IMR-90 (cell line): Measurements from ENCODE around the gene F10. TPM values are rescaled to one million over a fixed set of nuclear protein-coding genes. Genes with fewer than 3 reads are reported as not detected.

ENCODE experiments used
- ATAC-seq: fragments of 200-7000 bp; cut with Tn5 transposase; 2 replicates; pipeline ENCODE4 v1.9.1; 2020; ENCODE audit warnings: low read depth, mild to moderate bottlenecking, moderate library complexity
- BruUV-seq: library from RNA; stranded (reverse); fragments of 400-500 nt; replicated peaks from 2 replicates; lab custom pipeline; 2021; lab: Mats Ljungman, UMichigan
- CTCF ChIA-PET: fragments of 300-600 bp; formaldehyde crosslinking; extraction: SDS; loops from one replicate; lab custom pipeline; 2021; ENCODE audit warnings: antibody characterized with exemption; lab: Yijun Ruan, JAX
- POLR2A ChIA-PET: fragments of 300-600 bp; sonication (Branson Sonifier 250); formaldehyde crosslinking; loops from one replicate; lab custom pipeline; 2022; ENCODE audit warnings: antibody characterized with exemption; ENCODE audit not compliant: unreplicated experiment; lab: Charles Lee
- DNase-seq: peaks from one replicate; pipeline ENCODE4 v3.0.0; 2013
- H2AFZ ChIP-seq: replicated peaks from 2 replicates; pipeline ENCODE3; 2013; ENCODE audit warnings: low read length, mild to moderate bottlenecking; ENCODE audit not compliant: poor library complexity
- H2AK5ac ChIP-seq: 2 replicates; pipeline ENCODE4 v1.6.1; 2013; ENCODE audit warnings: low read depth, low read length, inconsistent platforms
- H2AK9ac ChIP-seq: replicated peaks from 2 replicates; pipeline ENCODE3; 2013; ENCODE audit warnings: mild to moderate bottlenecking, low read depth, low read length, moderate library complexity; ENCODE audit not compliant: poor library complexity
- H2BK120ac ChIP-seq: 2 replicates; pipeline ENCODE4 v1.6.1; 2013; ENCODE audit warnings: low read depth, low read length, inconsistent platforms
- H2BK15ac ChIP-seq: 3 replicates; pipeline ENCODE4 v1.6.1; 2013; ENCODE audit warnings: low read depth, low read length, inconsistent platforms
- H2BK20ac ChIP-seq: 2 replicates; pipeline ENCODE4 v1.6.1; 2013; ENCODE audit warnings: low read depth, mild to moderate bottlenecking, inconsistent platforms, low read length, moderate library complexity
- H2BK5ac ChIP-seq: 2 replicates; pipeline ENCODE4 v1.6.1; 2013; ENCODE audit warnings: mild to moderate bottlenecking, low read depth, low read length, inconsistent platforms; ENCODE audit not compliant: poor library complexity, severe bottlenecking
- H3K14ac ChIP-seq: replicated peaks from 2 replicates; pipeline ENCODE4 v1.6.1; 2013; ENCODE audit warnings: low read depth, low read length, inconsistent platforms
- H3K18ac ChIP-seq: 2 replicates; pipeline ENCODE4 v1.6.1; 2013; ENCODE audit warnings: low read depth, low read length, control low read depth
- H3K23ac ChIP-seq: 2 replicates; pipeline ENCODE4 v1.6.1; 2013; ENCODE audit warnings: low read depth, low read length, inconsistent platforms
- H3K27ac ChIP-seq: 2 replicates; pipeline ENCODE4 v1.5.1; 2013; ENCODE audit warnings: mild to moderate bottlenecking, control low read depth, low read length; ENCODE audit not compliant: insufficient read depth
- H3K27me3 ChIP-seq: 2 replicates; pipeline ENCODE4 v1.6.1; 2013; ENCODE audit warnings: low read length; ENCODE audit not compliant: control insufficient read depth, insufficient read depth
- H3K36me3 ChIP-seq: 2 replicates; pipeline ENCODE4 v1.6.1; 2013; ENCODE audit warnings: low read length, mixed read lengths; ENCODE audit not compliant: control insufficient read depth, insufficient read depth
- H3K4ac ChIP-seq: 2 replicates; pipeline ENCODE4 v1.6.1; 2013; ENCODE audit warnings: low read depth, low read length, inconsistent platforms
- H3K4me1 ChIP-seq: 2 replicates; pipeline ENCODE4 v1.6.1; 2013; ENCODE audit warnings: low read length, mixed read lengths; ENCODE audit not compliant: control insufficient read depth, insufficient read depth
- H3K4me2 ChIP-seq: 2 replicates; pipeline ENCODE4 v1.6.1; 2013; ENCODE audit warnings: low read depth, mild to moderate bottlenecking, control low read depth, low read length, moderate library complexity
- H3K4me3 ChIP-seq: 2 replicates; pipeline ENCODE4 v1.5.1; 2013; ENCODE audit warnings: low read depth, mild to moderate bottlenecking, control low read depth, low read length, moderate library complexity; ENCODE audit not compliant: insufficient read depth
- H3K56ac ChIP-seq: 2 replicates; pipeline ENCODE4 v1.6.1; 2013; ENCODE audit warnings: low read length, inconsistent platforms; ENCODE audit not compliant: insufficient read depth; ENCODE audit errors: extremely low read depth
- H3K79me1 ChIP-seq, 2 experiments: 2 replicates each; pipeline ENCODE4 v1.6.1; 2013; ENCODE audit warnings: low read length in 2 of 2, inconsistent platforms in 1 of 2, low read depth in 1 of 2
- H3K9ac ChIP-seq: 2 replicates; pipeline ENCODE4 v1.6.1; 2013; ENCODE audit warnings: low read depth, low read length, control low read depth
- H3K9me1 ChIP-seq: 2 replicates; pipeline ENCODE4 v1.6.1; 2013; ENCODE audit warnings: low read length, inconsistent platforms; ENCODE audit not compliant: insufficient read depth
- H3K9me3 ChIP-seq: 2 replicates; pipeline ENCODE4 v1.6.1; 2013; ENCODE audit warnings: low read length; ENCODE audit not compliant: control insufficient read depth, insufficient read depth
- H4K20me1 ChIP-seq: 2 replicates; pipeline ENCODE4 v1.6.1; 2013; ENCODE audit warnings: low read length, inconsistent platforms; ENCODE audit not compliant: insufficient read depth
- H4K5ac ChIP-seq: 2 replicates; pipeline ENCODE4 v1.6.1; 2013; ENCODE audit warnings: mild to moderate bottlenecking, low read depth, low read length, control low read depth
- H4K8ac ChIP-seq, 2 experiments: 2 replicates each; pipeline ENCODE4 v1.6.1; 2013; ENCODE audit warnings: low read depth in 2 of 2, low read length in 2 of 2, control low read depth in 1 of 2, inconsistent platforms in 1 of 2
- H4K91ac ChIP-seq: 2 replicates; pipeline ENCODE4 v1.6.1; 2013; ENCODE audit warnings: low read depth, low read length, inconsistent platforms; ENCODE audit not compliant: insufficient read depth
- MAFK ChIP-seq: IDR thresholded peaks from 2 replicates; pipeline ENCODE4 v1.6.1; 2012; ENCODE audit warnings: low read depth, low read length, improper control_type of control experiment
- MAZ ChIP-seq: IDR thresholded peaks from 2 replicates; pipeline ENCODE4 v1.6.1; 2012; ENCODE audit warnings: low read depth, mild to moderate bottlenecking, low read length, improper control_type of control experiment, moderate library complexity, borderline replicate concordance
- MXI1 ChIP-seq: IDR thresholded peaks from 2 replicates; pipeline ENCODE4 v1.6.1; 2012; ENCODE audit warnings: low read depth, mild to moderate bottlenecking, low read length, moderate library complexity, borderline replicate concordance
- NFE2L2 ChIP-seq: fragments of 150-350 bp; IDR thresholded peaks from 2 replicates; pipeline ENCODE4 v1.6.1; 2016; ENCODE audit warnings: low read depth, mild to moderate bottlenecking, low read length
- RAD21 ChIP-seq: IDR thresholded peaks from 2 replicates; pipeline ENCODE4 v1.6.1; 2012; ENCODE audit warnings: low read length, improper control_type of control experiment
- RCOR1 ChIP-seq: IDR thresholded peaks from 2 replicates; pipeline ENCODE4 v1.6.1; 2012; ENCODE audit warnings: mild to moderate bottlenecking, low read length, improper control_type of control experiment; ENCODE audit not compliant: insufficient replicate concordance
- SMC3 ChIP-seq: fragments of 150-350 bp; IDR thresholded peaks from 2 replicates; pipeline ENCODE4 v1.6.1; 2016; ENCODE audit warnings: low read depth, mild to moderate bottlenecking, antibody characterized with exemption, low read length, moderate library complexity
- USF2 ChIP-seq: fragments of 150-350 bp; IDR thresholded peaks from 2 replicates; pipeline ENCODE4 v1.6.1; 2017; ENCODE audit warnings: mild to moderate bottlenecking, antibody characterized with exemption, low read length, low read depth
- WGBS, 2 experiments: methylation state at CpG; one replicate each; pipeline versions ENCODE4 v1.1.5 to v1.1.7; 2013; ENCODE audit warnings: missing lambda C conversion rate in 2 of 2; ENCODE audit not compliant: insufficient read length in 1 of 2; ENCODE audit errors: extremely low coverage in 2 of 2; 5-methylcytosine and 5-hydroxymethylcytosine counted together
- dilution Hi-C: fragments of 300-500 bp; cut with HindIII; formaldehyde crosslinking; loops from one replicate; pipeline ENCODE4 v1.14.3; 2018; ENCODE audit warnings: low sequenced_read_pairs; ENCODE audit not compliant: unreplicated experiment
- in situ Hi-C: fragments of 300-500 bp; cut with MboI; formaldehyde crosslinking; loops from 3 replicates; pipeline ENCODE4 v1.14.3; 2019; ENCODE audit warnings: low sequenced_read_pairs, inconsistent platforms, mixed read lengths
- intact Hi-C: fragments of 100-400 bp; cut with micrococcal nuclease; formaldehyde crosslinking; loops from 2 replicates; pipeline ENCODE4 v1.10.0; 2022
- polyA plus RNA-seq, 3 experiments: library from polyadenylated mRNA; depleted of rRNA; stranded (reverse); fragments of >200 nt; gene quantifications; 2 replicates each; pipeline ENCODE4 v1.2.3, GENCODE V29; 2012; ENCODE audit warnings: low replicate concordance in 1 of 3
- total RNA-seq: library from RNA; depleted of rRNA; stranded (reverse); fragments of >200 nt; gene quantifications from 2 replicates; pipeline ENCODE4 v1.2.3, GENCODE V29; 2012
- TF ChIP-seq, protein P1 (sequence below): fragments of 150-350 bp; IDR thresholded peaks from 2 replicates; pipeline ENCODE4 v1.6.1; 2016; ENCODE audit warnings: low read depth, mild to moderate bottlenecking, low read length, moderate library complexity, borderline replicate concordance

Gene F10
- total and polyA plus RNA-seq, 2 of the 4 experiments (the other 2 are of a cell fraction): 9.1 to 19.5 TPM

DNA sequence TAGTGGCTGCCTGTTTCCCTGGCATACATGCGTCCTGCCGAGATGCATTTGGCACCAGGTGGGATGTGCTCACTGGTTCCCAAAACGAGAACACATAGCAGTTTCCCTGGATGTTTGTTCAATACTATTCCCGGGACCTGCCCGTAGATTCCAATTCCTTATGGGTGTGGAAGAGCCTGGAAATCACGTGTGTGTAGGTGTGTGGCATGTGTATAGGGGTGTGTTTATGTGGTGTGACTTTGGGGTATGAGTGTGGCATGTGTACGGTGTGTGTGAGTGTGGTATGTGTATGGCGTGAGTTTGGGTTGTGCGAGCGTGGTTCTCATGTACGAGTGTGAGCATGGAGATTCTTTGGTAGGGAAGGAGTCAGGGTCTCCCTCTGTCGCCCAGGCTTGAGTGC is 19.9 kb upstream of the F10 start:
- Histone ChIP-seq H4K20me1 (no peaks in the 10 kb centered on the region), H3K56ac (no peak overlapping the region), H3K14ac (no peak overlapping the region), H3K79me1 (no peaks in the 10 kb centered on the region), H2AFZ (no peak overlapping the region), H3K4me1 (peaks cover 7% of the 10 kb centered on the region; the same call in 1 of the 2 replicates), H2BK20ac (no peak overlapping the region), H2AK5ac (no peak overlapping the region), H4K5ac (no peak overlapping the region), H2BK5ac (no peak overlapping the region), H2BK15ac (no peak overlapping the region), H3K9me1 (peaks cover 2% of the 10 kb centered on the region; the same call in 1 of the 2 replicates), H2BK120ac (no peak overlapping the region), H4K8ac (no peak overlapping the region), H3K36me3 (no peaks in the 10 kb centered on the region), H3K4me2 (no peak overlapping the region), H3K27me3 (peaks cover 16% of the 10 kb centered on the region), H4K91ac (no peak overlapping the region; the same call in 1 of the 2 replicates), H3K4me3 (no peak overlapping the region), H2AK9ac (no peak overlapping the region), H3K18ac (no peak overlapping the region), H3K23ac (no peak overlapping the region), H3K9me3 (no peaks in the 10 kb centered on the region), H3K27ac (no peak overlapping the region), H3K9ac (no peak overlapping the region), H3K4ac (no peak overlapping the region)
- intact Hi-C loops: no loop called here
- ChIA-PET CTCF (no interaction called here), POLR2A (no interaction called here)
- in situ Hi-C loops: no loop called here
- ATAC-seq: no peak
- dilution Hi-C loops: no loop called here
- BruUV-seq: no TSS peak
- no peak for DNase-seq
- no peak for TF ChIP-seq MAFK
- no peak for TF ChIP-seq RCOR1
- TF ChIP-seq NFE2L2: no peak
- no peak for TF ChIP-seq SMC3
- TF ChIP-seq, protein P1, sequence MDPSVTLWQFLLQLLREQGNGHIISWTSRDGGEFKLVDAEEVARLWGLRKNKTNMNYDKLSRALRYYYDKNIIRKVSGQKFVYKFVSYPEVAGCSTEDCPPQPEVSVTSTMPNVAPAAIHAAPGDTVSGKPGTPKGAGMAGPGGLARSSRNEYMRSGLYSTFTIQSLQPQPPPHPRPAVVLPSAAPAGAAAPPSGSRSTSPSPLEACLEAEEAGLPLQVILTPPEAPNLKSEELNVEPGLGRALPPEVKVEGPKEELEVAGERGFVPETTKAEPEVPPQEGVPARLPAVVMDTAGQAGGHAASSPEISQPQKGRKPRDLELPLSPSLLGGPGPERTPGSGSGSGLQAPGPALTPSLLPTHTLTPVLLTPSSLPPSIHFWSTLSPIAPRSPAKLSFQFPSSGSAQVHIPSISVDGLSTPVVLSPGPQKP: no peak
- TF ChIP-seq MXI1: no peak
- TF ChIP-seq MAZ: no peak
- TF ChIP-seq USF2: no peak
- TF ChIP-seq RAD21: no peak
- WGBS, 2 experiments: 80 to 100% methylated on average over 3 to 4 of the region's 12 CpGs
